ENCODE data around the gene ANKRD17.
"Not testable (repeated sequence)": the region's sequence is repeated elsewhere in the genome, so short reads cannot be mapped to it uniquely, and the experiment has no call there.

ANKRD17 gene

GRCh38 chr4:73245955-73246354, 12.6 kb downstream of the ANKRD17 start:
- 100% methylated on average over 2 of the region's 2 CpGs for WGBS
- Histone ChIP-seq H3K27me3 (ENCODE audit: insufficient read depth, low read length) (no peaks in the 10 kb centered on the region), H3K36me3 (ENCODE audit: insufficient read depth, low read length) (peaks cover 13% of the 10 kb centered on the region; the same call in 1 of the 2 replicates), H3K4me3 (ENCODE audit: low read length) (no peak overlapping the region), H3K4me1 (ENCODE audit: insufficient read depth, low read length) (peaks cover 13% of the 10 kb centered on the region; the same call in 1 of the 2 replicates), H3K9ac (ENCODE audit: low read depth, low read length) (no peak overlapping the region), H3K27ac (ENCODE audit: low read depth, low read length) (no peak overlapping the region), H3K9me3 (ENCODE audit: insufficient read depth, low read depth, low read length) (no peaks in the 10 kb centered on the region)

GRCh38 chr4:73244945-73245601, 13.5 kb downstream of the ANKRD17 start:
- peaks cover 13% of the 10 kb centered on the region; the same call in 1 of the 2 replicates for H3K4me1 ChIP-seq (ENCODE audit: insufficient read depth, low read length)
- H3K36me3 ChIP-seq (ENCODE audit: insufficient read depth, low read length) = peaks cover 11% of the 10 kb centered on the region; the same call in 1 of the 2 replicates
- 89% methylated on average over 4 of the region's 4 CpGs for WGBS

GRCh38 chr4:73237044-73237443, 21.6 kb downstream of the ANKRD17 start:
- WGBS = 97% methylated on average over 2 of the region's 2 CpGs
- Histone ChIP-seq H3K36me3 (ENCODE audit: insufficient read depth, low read length) (peaks cover 40% of the 10 kb centered on the region), H3K4me1 (ENCODE audit: insufficient read depth, low read length) (no peaks in the 10 kb centered on the region), H3K9me3 (ENCODE audit: insufficient read depth, low read depth, low read length) (no peaks in the 10 kb centered on the region), H3K27ac (ENCODE audit: low read depth, low read length) (no peak overlapping the region), H3K4me3 (ENCODE audit: low read length) (no peak overlapping the region), H3K27me3 (ENCODE audit: insufficient read depth, low read length) (no peaks in the 10 kb centered on the region), H3K9ac (ENCODE audit: low read depth, low read length) (no peak overlapping the region)

More at GRCh38 chr4:73244945-73245601, 13.5 kb downstream of the ANKRD17 start:
- H3K27me3 ChIP-seq (ENCODE audit: insufficient read depth, low read length) = no peaks in the 10 kb centered on the region
- H3K4me3 ChIP-seq (ENCODE audit: low read length) = no peak overlapping the region
- no peak overlapping the region for H3K9ac ChIP-seq (ENCODE audit: low read depth, low read length)
- no peak overlapping the region for H3K27ac ChIP-seq (ENCODE audit: low read depth, low read length)
- H3K9me3 ChIP-seq (ENCODE audit: insufficient read depth, low read depth, low read length) = no peaks in the 10 kb centered on the region

GRCh38 chr4:73236151-73236550, 22.4 kb downstream of the ANKRD17 start:
- H3K27me3 ChIP-seq (ENCODE audit: insufficient read depth, low read length) = no peaks in the 10 kb centered on the region
- WGBS = 100% methylated on average over 1 of the region's 1 CpG
- no peak overlapping the region for H3K27ac ChIP-seq (ENCODE audit: low read depth, low read length)
- peaks cover 46% of the 10 kb centered on the region for H3K36me3 ChIP-seq (ENCODE audit: insufficient read depth, low read length)
- no peak overlapping the region for H3K4me3 ChIP-seq (ENCODE audit: low read length)
- H3K4me1 ChIP-seq (ENCODE audit: insufficient read depth, low read length) = no peaks in the 10 kb centered on the region
- no peaks in the 10 kb centered on the region for H3K9me3 ChIP-seq (ENCODE audit: insufficient read depth, low read depth, low read length)
- no peak overlapping the region for H3K9ac ChIP-seq (ENCODE audit: low read depth, low read length)

GRCh38 chr4:73234712-73235111, 23.9 kb downstream of the ANKRD17 start:
- no peak overlapping the region for H3K9ac ChIP-seq (ENCODE audit: low read depth, low read length)
- no peak overlapping the region for H3K27ac ChIP-seq (ENCODE audit: low read depth, low read length)
- WGBS = 85% methylated on average over 1 of the region's 1 CpG
- H3K9me3 ChIP-seq (ENCODE audit: insufficient read depth, low read depth, low read length) = no peaks in the 10 kb centered on the region
- no peaks in the 10 kb centered on the region for H3K4me1 ChIP-seq (ENCODE audit: insufficient read depth, low read length)
- no peak overlapping the region for H3K4me3 ChIP-seq (ENCODE audit: low read length)
- H3K27me3 ChIP-seq (ENCODE audit: insufficient read depth, low read length) = no peaks in the 10 kb centered on the region
- H3K36me3 ChIP-seq (ENCODE audit: insufficient read depth, low read length) = peaks cover 49% of the 10 kb centered on the region

- Histone ChIP-seq H3K4me3 (ENCODE audit: low read length) (no peak overlapping the region), H3K9me3 (ENCODE audit: insufficient read depth, low read depth, low read length) (no peaks in the 10 kb centered on the region), H3K4me1 (ENCODE audit: insufficient read depth, low read length) (no peaks in the 10 kb centered on the region), H3K27me3 (ENCODE audit: insufficient read depth, low read length) (no peaks in the 10 kb centered on the region), H3K27ac (ENCODE audit: low read depth, low read length) (no peak overlapping the region), H3K9ac (ENCODE audit: low read depth, low read length) (no peak overlapping the region), H3K36me3 (ENCODE audit: insufficient read depth, low read length) (peaks cover 46% of the 10 kb centered on the region)
- 91% methylated on average over 8 of the region's 8 CpGs for WGBS
These were observed 26.8 kb downstream of the ANKRD17 start for GRCh38 chr4:73231518-73232487.

- Histone ChIP-seq H3K9ac (ENCODE audit: low read depth, low read length) (no peak overlapping the region), H3K36me3 (ENCODE audit: insufficient read depth, low read length) (peaks cover 43% of the 10 kb centered on the region), H3K4me1 (ENCODE audit: insufficient read depth, low read length) (no peaks in the 10 kb centered on the region), H3K27ac (ENCODE audit: low read depth, low read length) (no peak overlapping the region), H3K27me3 (ENCODE audit: insufficient read depth, low read length) (no peaks in the 10 kb centered on the region), H3K4me3 (ENCODE audit: low read length) (no peak overlapping the region), H3K9me3 (ENCODE audit: insufficient read depth, low read depth, low read length) (no peaks in the 10 kb centered on the region)
- 95% methylated on average over 2 of the region's 3 CpGs for WGBS
These were observed 27.6 kb downstream of the ANKRD17 start for GRCh38 chr4:73230865-73231517.

GRCh38 chr4:73228800-73229199, 29.8 kb downstream of the ANKRD17 start:
- Histone ChIP-seq H3K4me1 (ENCODE audit: insufficient read depth, low read length) (peaks cover 15% of the 10 kb centered on the region), H3K36me3 (ENCODE audit: insufficient read depth, low read length) (peaks cover 25% of the 10 kb centered on the region)
- H3K27ac ChIP-seq (ENCODE audit: low read depth, low read length); H3K9ac ChIP-seq (ENCODE audit: low read depth, low read length); H3K9me3 ChIP-seq (ENCODE audit: insufficient read depth, low read depth, low read length); H3K4me3 ChIP-seq (ENCODE audit: low read length); H3K27me3 ChIP-seq (ENCODE audit: insufficient read depth, low read length): not testable (repeated sequence)
- 94% methylated on average over 3 of the region's 6 CpGs for WGBS

- peaks cover 41% of the 10 kb centered on the region for H3K4me1 ChIP-seq (ENCODE audit: insufficient read depth, low read length)
- WGBS = 87% methylated on average over 3 of the region's 3 CpGs
- no peaks in the 10 kb centered on the region for H3K9me3 ChIP-seq (ENCODE audit: insufficient read depth, low read depth, low read length)
- no peak overlapping the region for H3K4me3 ChIP-seq (ENCODE audit: low read length)
- H3K27ac ChIP-seq (ENCODE audit: low read depth, low read length) = peak overlapping the region; percentile 28; the same call in 1 of the 2 replicates
- no peak overlapping the region for H3K9ac ChIP-seq (ENCODE audit: low read depth, low read length)
- H3K27me3 ChIP-seq (ENCODE audit: insufficient read depth, low read length) = no peaks in the 10 kb centered on the region
- peaks cover 2% of the 10 kb centered on the region; the same call in 1 of the 2 replicates for H3K36me3 ChIP-seq (ENCODE audit: insufficient read depth, low read length)
These were observed 33.7 kb downstream of the ANKRD17 start for GRCh38 chr4:73224886-73225285.

GRCh38 chr4:73223258-73223650, 35.3 kb downstream of the ANKRD17 start:
- Histone ChIP-seq H3K4me3 (ENCODE audit: low read length) (peak overlapping the region; percentile 39; the same call in 1 of the 2 replicates), H3K4me1 (ENCODE audit: insufficient read depth, low read length) (peaks cover 41% of the 10 kb centered on the region), H3K27ac (ENCODE audit: low read depth, low read length) (peak overlapping the region; percentile 11; the same call in 1 of the 2 replicates), H3K27me3 (ENCODE audit: insufficient read depth, low read length) (no peaks in the 10 kb centered on the region), H3K9ac (ENCODE audit: low read depth, low read length) (peak overlapping the region; percentile 22; the same call in 1 of the 2 replicates), H3K36me3 (ENCODE audit: insufficient read depth, low read length) (peaks cover 2% of the 10 kb centered on the region; the same call in 1 of the 2 replicates), H3K9me3 (ENCODE audit: insufficient read depth, low read depth, low read length) (no peaks in the 10 kb centered on the region)
- 69% methylated on average over 3 of the region's 3 CpGs for WGBS

All from HUES64 (cell line).